SU-DHL-6 (cell line): Measurements from ENCODE around the gene RGL1.

Source experiments
- CTCF ChIP-seq: fragments of 200-600 bp; sonication (generic); IDR thresholded peaks from one replicate; pipeline ENCODE4 v1.5.1; 2017; ENCODE audit warnings: antibody characterized with exemption, mild to moderate bottlenecking, low read length, moderate library complexity; ENCODE audit not compliant: insufficient read depth, poor library complexity, severe bottlenecking
- EZH2phosphoT487 ChIP-seq: fragments of 200-600 bp; sonication (generic), shearing (Covaris generic); conservative IDR thresholded peaks from 2 replicates; pipeline ENCODE4 v1.6.1; 2018; ENCODE audit warnings: mild to moderate bottlenecking, antibody characterized with exemption, low read length, moderate library complexity, mixed read lengths

DNA sequence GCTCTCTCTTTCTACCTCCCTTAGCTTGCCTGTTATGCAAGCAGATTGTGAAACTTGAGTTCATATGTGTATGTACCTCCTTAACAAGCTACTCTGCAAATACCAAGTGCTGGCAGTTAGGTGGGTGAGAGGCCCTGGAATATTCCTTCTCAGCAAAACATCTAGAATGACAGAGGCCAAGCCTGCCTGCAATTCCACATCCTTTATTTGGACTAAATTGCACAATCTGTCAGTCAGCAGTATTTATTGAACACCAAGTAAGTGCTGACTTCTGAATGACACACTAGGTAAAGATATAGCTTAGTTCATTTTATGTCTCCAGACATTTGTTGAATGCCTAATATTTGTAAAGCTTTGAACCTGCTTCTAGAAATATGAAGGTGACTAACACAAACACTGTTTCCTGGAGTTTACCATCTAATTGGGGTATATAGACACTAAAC, 87.5 kb downstream of the RGL1 start:
- TF ChIP-seq CTCF (no peak), EZH2phosphoT487 (no peak)
